Liver (tissue), 3 donors: ENCODE data around the gene FOXF2.

Experiments
- CTCF ChIP-seq: fragments of 150-350 bp; IDR thresholded peaks from 2 replicates; pipeline ENCODE4 v1.5.1; 2017; ENCODE audit warnings: improper control_type of control experiment, low read depth, low read length; ENCODE audit not compliant: missing input control
- EGR1 ChIP-seq, 2 donors: IDR thresholded peaks; 2 replicates each; pipeline ENCODE4 v1.6.1; 2016 to 2018; ENCODE audit warnings: antibody characterized with exemption in 2 of 2, low read depth in 2 of 2
- JUND ChIP-seq, 2 donors: IDR thresholded peaks; 2 replicates each; pipeline ENCODE4 v1.6.1; 2016; ENCODE audit warnings: antibody characterized with exemption in 2 of 2
- NR2F2 ChIP-seq: IDR thresholded peaks from 2 replicates; pipeline ENCODE4 v1.6.1; 2016; ENCODE audit warnings: antibody characterized with exemption
- RAD21 ChIP-seq, 2 donors: IDR thresholded peaks; 2 replicates each; pipeline ENCODE4 v1.6.1; 2016; ENCODE audit warnings: antibody characterized with exemption in 2 of 2, mild to moderate bottlenecking in 2 of 2
- REST ChIP-seq: IDR thresholded peaks from 2 replicates; pipeline ENCODE4 v1.6.1; 2016; ENCODE audit warnings: antibody characterized with exemption, mild to moderate bottlenecking
- TAF1 ChIP-seq: conservative IDR thresholded peaks from 2 replicates; pipeline ENCODE4 v1.6.1; 2016; ENCODE audit warnings: antibody characterized with exemption, mild to moderate bottlenecking
- YY1 ChIP-seq: IDR thresholded peaks from 2 replicates; pipeline ENCODE4 v1.6.1; 2016; ENCODE audit warnings: antibody characterized with exemption, mild to moderate bottlenecking
- donor health status: healthy.
- donor health status: healthy.

- TF ChIP-seq YY1: no peak
- TF ChIP-seq CTCF: no peak
- no peak for TF ChIP-seq REST
- no peak for TF ChIP-seq TAF1
- no peak for TF ChIP-seq EGR1 (IDR thresholded peaks at IDR 0.05; ENCODE audit: low read depth in 2 of 2)
- TF ChIP-seq NR2F2: no peak
- TF ChIP-seq RAD21 (IDR thresholded peaks at IDR 0.05): no peak
- no peak for TF ChIP-seq JUND (IDR thresholded peaks at IDR 0.05)
Observed at GRCh38 chr6:1437553-1438406, 48.4 kb downstream of the FOXF2 start.
